Tibial nerve (tissue), 4 donors: ENCODE measurements around the gene PNPLA6. TPM values are rescaled to one million over a fixed set of nuclear protein-coding genes. Genes with fewer than 3 reads are reported as not detected.

Source experiments
- DNase-seq, 2 donors: peaks; one replicate each; pipeline ENCODE4 v3.0.0-alpha.2; 2019; ENCODE audit warnings: low spot score in 2 of 2
- H3K27ac ChIP-seq, 4 donors: fragments of 200-600 bp; sonication (generic) in 3 of 4; one replicate each; pipeline ENCODE4 v1.5.1; 2017 to 2019; ENCODE audit warnings: mild to moderate bottlenecking in 1 of 4
- H3K27me3 ChIP-seq, 2 donors: fragments of 200-600 bp; sonication (generic) in 1 of 2; one replicate each; pipeline versions ENCODE4 v1.5.1 to v1.6.0; 2017 to 2019
- H3K36me3 ChIP-seq, 3 donors: fragments of 200-600 bp; sonication (generic); one replicate each; pipeline ENCODE4 v1.5.1; 2018 to 2019
- H3K4me1 ChIP-seq, 4 donors: fragments of 200-600 bp; sonication (generic) in 3 of 4; one replicate each; pipeline ENCODE4 v1.5.1; 2017 to 2019
- H3K4me3 ChIP-seq, 4 donors: fragments of 200-600 bp; sonication (generic) in 3 of 4; one replicate each; pipeline ENCODE4 v1.5.1; 2017 to 2019; ENCODE audit warnings: mild to moderate bottlenecking in 1 of 4, moderate library complexity in 1 of 4
- H3K9me3 ChIP-seq, 4 donors: fragments of 200-600 bp; sonication (generic) in 3 of 4; one replicate each; pipeline ENCODE4 v1.5.1; 2017 to 2019
- EP300 ChIP-seq, 2 donors: sonication (generic); formaldehyde crosslinking; IDR thresholded peaks; one replicate each; pipeline ENCODE4 v1.6.1; 2017; ENCODE audit warnings: antibody characterized with exemption in 2 of 2, mild to moderate bottlenecking in 1 of 2
- POLR2A ChIP-seq, 2 donors: fragments of 450-650 bp; IDR thresholded peaks; one replicate each; pipeline ENCODE4 v1.6.1; 2017; ENCODE audit warnings: antibody characterized with exemption in 2 of 2, mild to moderate bottlenecking in 2 of 2, moderate library complexity in 2 of 2
- WGBS, 2 donors: methylation state at CpG; one replicate each; pipeline ENCODE4 v1.1.5; 2018; 5-methylcytosine and 5-hydroxymethylcytosine counted together
- total RNA-seq, 4 donors: library from RNA; depleted of rRNA; stranded (reverse); fragments of >200 nt; gene quantifications; one replicate each; pipeline ENCODE4 v1.1.0, GENCODE V29; 2016
- TF ChIP-seq, protein P1 (sequence below), 5 experiments: fragments of 200-600 bp in 3 of 5; fragments of 450-650 bp in 2 of 5; sonication (generic) in 3 of 5; IDR thresholded peaks; one replicate each; pipeline ENCODE4 v1.5.1; 2016 to 2019; ENCODE audit warnings: antibody characterized with exemption in 5 of 5, mild to moderate bottlenecking in 3 of 5, moderate library complexity in 2 of 5

The PNPLA6 gene
- total RNA-seq, 4 donors from 2014 or later = 66.3 to 138 (median 68.3) TPM

DNA sequence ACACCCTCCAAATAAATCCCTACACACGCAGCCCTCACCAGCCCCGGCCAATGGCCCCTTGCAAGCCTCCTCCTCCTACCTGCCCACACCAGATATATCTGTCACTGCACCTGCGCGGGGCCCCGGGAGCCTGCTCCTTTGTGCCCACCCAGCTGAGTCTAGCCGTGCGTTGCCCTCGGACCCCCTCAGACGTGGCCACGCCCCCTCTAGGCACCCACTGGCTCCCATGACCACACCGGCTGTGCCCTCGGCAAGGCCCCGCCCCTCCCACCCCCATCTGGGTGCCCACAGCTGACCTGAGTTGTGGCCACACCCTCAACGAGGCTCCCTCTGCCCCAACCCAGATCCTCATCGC is 6.3 kb upstream of the PNPLA6 start:
- no peak overlapping the region for H3K4me3 ChIP-seq
- peaks cover 0 to 10% (median 3%) of the 10 kb centered on the region in 4 donors for H3K4me1 ChIP-seq
- H3K27ac ChIP-seq = no peak overlapping the region
- no peaks in the 10 kb centered on the region for H3K9me3 ChIP-seq
- TF ChIP-seq, protein P1, sequence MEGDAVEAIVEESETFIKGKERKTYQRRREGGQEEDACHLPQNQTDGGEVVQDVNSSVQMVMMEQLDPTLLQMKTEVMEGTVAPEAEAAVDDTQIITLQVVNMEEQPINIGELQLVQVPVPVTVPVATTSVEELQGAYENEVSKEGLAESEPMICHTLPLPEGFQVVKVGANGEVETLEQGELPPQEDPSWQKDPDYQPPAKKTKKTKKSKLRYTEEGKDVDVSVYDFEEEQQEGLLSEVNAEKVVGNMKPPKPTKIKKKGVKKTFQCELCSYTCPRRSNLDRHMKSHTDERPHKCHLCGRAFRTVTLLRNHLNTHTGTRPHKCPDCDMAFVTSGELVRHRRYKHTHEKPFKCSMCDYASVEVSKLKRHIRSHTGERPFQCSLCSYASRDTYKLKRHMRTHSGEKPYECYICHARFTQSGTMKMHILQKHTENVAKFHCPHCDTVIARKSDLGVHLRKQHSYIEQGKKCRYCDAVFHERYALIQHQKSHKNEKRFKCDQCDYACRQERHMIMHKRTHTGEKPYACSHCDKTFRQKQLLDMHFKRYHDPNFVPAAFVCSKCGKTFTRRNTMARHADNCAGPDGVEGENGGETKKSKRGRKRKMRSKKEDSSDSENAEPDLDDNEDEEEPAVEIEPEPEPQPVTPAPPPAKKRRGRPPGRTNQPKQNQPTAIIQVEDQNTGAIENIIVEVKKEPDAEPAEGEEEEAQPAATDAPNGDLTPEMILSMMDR (IDR thresholded peaks at IDR 0.05) = no peak
- TF ChIP-seq POLR2A (IDR thresholded peaks at IDR 0.05) = no peak
- no peak for TF ChIP-seq EP300 (IDR thresholded peaks at IDR 0.05)
- no peaks in the 10 kb centered on the region for H3K27me3 ChIP-seq
- 80 to 85% methylated on average over 14 to 15 of the region's 15 CpGs for WGBS, 2 donors
- DNase-seq = no peak
- peaks cover 0 to 85% (median 0%) of the 10 kb centered on the region in 3 donors for H3K36me3 ChIP-seq

DNA sequence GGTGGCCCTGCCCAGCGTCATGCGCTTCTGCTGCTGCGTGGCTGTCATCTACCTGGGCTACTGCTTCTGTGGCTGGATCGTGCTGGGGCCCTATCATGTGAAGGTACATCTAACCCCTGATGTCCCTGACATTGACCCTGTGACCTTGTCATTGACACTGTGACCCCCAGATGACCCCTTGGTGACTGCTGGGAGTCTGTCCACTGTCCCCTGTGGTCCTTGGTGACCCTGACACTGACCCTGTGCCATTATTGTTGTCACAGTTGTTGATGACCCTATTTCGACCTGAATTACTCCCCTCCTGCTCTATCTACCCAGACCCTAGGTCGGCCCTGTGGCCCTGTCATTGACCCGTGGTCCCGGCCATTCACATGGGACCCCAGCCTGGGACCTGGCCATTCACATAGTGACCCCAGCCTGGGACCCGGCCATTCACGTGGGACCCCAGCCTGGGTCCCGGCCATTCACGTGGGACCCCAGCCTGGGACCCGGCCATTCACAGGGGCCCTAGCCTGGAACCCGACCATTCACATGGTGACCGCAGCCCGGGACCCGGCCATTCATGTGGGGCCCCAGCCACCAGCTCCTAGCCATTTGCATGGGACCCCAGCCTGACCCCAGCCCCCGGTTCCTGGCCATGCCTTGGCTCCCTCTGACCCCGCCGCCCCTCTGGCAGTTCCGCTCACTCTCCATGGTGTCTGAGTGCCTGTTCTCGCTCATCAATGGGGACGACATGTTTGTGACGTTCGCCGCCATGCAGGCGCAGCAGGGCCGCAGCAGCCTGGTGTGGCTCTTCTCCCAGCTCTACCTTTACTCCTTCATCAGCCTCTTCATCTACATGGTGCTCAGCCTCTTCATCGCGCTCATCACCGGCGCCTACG is 5.7 kb upstream of the PNPLA6 start:
- no peak overlapping the region for H3K27ac ChIP-seq
- peaks cover 0 to 9% (median 3%) of the 10 kb centered on the region in 4 donors for H3K4me1 ChIP-seq
- H3K9me3 ChIP-seq = no peaks in the 10 kb centered on the region
- TF ChIP-seq, protein P1 (IDR thresholded peaks at IDR 0.05) = no peak
- no peak for TF ChIP-seq EP300 (IDR thresholded peaks at IDR 0.05)
- no peak for TF ChIP-seq POLR2A (IDR thresholded peaks at IDR 0.05)
- no peak overlapping the region for H3K4me3 ChIP-seq
- peaks cover 0 to 79% (median 0%) of the 10 kb centered on the region in 3 donors for H3K36me3 ChIP-seq
- H3K27me3 ChIP-seq = no peaks in the 10 kb centered on the region
- WGBS, 2 donors = 93 to 94% methylated on average over 33 of the region's 33 CpGs
- DNase-seq = no peak

DNA sequence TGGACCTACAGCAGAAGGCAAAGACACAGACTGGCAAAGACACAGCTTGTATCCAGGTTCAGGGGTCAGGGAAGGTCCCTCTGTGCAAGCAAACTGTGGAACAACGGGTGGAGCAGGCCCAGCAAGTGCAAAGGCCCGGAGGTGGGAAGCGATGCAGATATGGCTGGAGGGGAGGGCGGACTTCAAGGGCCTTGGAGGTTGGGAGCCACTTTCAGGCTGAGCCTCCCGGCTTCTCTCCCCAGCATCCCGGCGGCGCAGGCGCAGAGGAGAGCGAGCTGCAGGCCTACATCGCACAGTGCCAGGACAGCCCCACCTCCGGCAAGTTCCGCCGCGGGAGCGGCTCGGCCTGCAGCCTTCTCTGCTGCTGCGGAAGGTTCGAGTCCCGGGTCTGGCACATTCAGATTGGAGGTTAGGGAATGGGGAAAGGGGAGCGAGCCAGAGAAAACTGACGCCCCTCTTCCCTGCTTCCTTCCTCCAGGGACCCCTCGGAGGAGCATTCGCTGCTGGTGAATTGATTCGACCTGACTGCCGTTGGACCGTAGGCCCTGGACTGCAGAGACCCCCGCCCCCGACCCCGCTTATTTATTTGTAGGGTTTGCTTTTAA is 2.1 kb upstream of the PNPLA6 start:
- Histone ChIP-seq H3K4me1 (peaks cover 0 to 18% (median 7%) of the 10 kb centered on the region in 4 donors), H3K27ac (peak overlapping the region; percentile 80 to 98 (median 92)), H3K27me3 (no peaks in the 10 kb centered on the region), H3K4me3 (peak overlapping the region; percentile 64 to 92 (median 82)), H3K36me3 (peaks cover 0 to 59% (median 0%) of the 10 kb centered on the region in 3 donors), H3K9me3 (no peaks in the 10 kb centered on the region)
- WGBS, 2 donors = 18% methylated on average over 13 to 25 of the region's 30 CpGs
- TF ChIP-seq EP300 (IDR thresholded peaks at IDR 0.05) = no peak
- TF ChIP-seq, protein P1 (IDR thresholded peaks at IDR 0.05) = no peak
- no peak for TF ChIP-seq POLR2A (IDR thresholded peaks at IDR 0.05)
- DNase-seq = peak; percentile 38 to 42

DNA sequence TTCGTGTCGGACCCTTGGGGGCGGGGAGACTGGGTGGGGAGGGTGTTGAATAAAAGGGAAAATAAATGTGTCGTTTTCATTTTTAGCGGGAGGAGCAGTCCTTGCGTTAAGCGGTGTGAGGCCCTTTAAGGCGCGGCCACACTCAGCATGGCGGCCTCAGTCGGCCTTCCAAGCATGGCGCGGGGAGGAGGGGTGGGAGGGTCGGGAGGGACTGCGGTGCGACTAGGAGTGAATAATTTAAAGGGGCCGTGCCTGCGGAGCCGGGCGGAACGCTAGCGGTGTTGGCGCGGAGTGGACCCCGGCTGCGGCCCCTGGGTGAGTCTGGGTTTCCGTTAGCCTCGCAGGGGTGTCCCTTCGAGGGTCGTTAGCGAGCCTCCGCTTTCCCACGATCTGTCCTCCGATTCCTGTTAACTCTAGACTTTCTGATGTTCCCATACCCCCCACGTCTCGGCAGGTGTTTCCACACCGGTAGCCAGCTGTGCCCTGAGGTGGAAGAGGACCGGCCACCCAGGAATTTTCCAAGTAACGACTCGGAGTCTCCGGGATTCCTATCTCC is 1.5 kb upstream of the PNPLA6 start:
- peaks cover 0 to 59% (median 4%) of the 10 kb centered on the region in 3 donors for H3K36me3 ChIP-seq
- peak overlapping the region; percentile 80 to 98 (median 92) for H3K27ac ChIP-seq
- no peaks in the 10 kb centered on the region for H3K27me3 ChIP-seq
- peak in 1 of 2 donors; percentile 97 for TF ChIP-seq EP300 (IDR thresholded peaks at IDR 0.05)
- TF ChIP-seq, protein P1 (IDR thresholded peaks at IDR 0.05) = no peak
- TF ChIP-seq POLR2A (IDR thresholded peaks at IDR 0.05) = peak; percentile 15 to 65
- WGBS, 2 donors = 0% methylated on average over 33 to 41 of the region's 41 CpGs
- peak; percentile 74 to 85 for DNase-seq
- peaks cover 0 to 18% (median 7%) of the 10 kb centered on the region in 4 donors for H3K4me1 ChIP-seq
- H3K9me3 ChIP-seq = no peaks in the 10 kb centered on the region
- peak overlapping the region; percentile 64 to 92 (median 82) for H3K4me3 ChIP-seq
